CD14-positive monocyte (primary cell): ENCODE results near the gene ACSL1. TPM values are rescaled to one million over a fixed set of nuclear protein-coding genes. Genes with fewer than 3 reads are reported as not detected.

Source experiments
- DNase-seq, 3 donors: peaks; one replicate each; pipeline ENCODE4 v3.0.0-alpha.2; 2011 to 2022
- H2AFZ ChIP-seq: 2 replicates; pipeline ENCODE4 v1.6.0; 2012; ENCODE audit warnings: mild to moderate bottlenecking, low read depth, low read length, inconsistent platforms; ENCODE audit not compliant: insufficient read depth, poor library complexity, severe bottlenecking
- H3K27ac ChIP-seq, 2 donors: 1 replicate in 1 of 2; 2 replicates in 1 of 2; pipeline ENCODE4 v1.5.1; 2012 to 2013; ENCODE audit warnings: low read length in 2 of 2, control low read depth in 1 of 2, inconsistent platforms in 1 of 2, low read depth in 1 of 2, mild to moderate bottlenecking in 1 of 2
- H3K27me3 ChIP-seq, 2 donors: one replicate each; pipeline versions ENCODE4 v1.6.0 to v1.6.1; 2011 to 2013; ENCODE audit warnings: low read length in 2 of 2; ENCODE audit not compliant: control insufficient read depth in 2 of 2, insufficient read depth in 2 of 2
- H3K36me3 ChIP-seq, 2 donors: replicated peaks in 1 of 2; 1 replicate in 1 of 2; 2 replicates in 1 of 2; pipeline versions ENCODE4 v1.5.1 to v1.6.1; 2012 to 2013; ENCODE audit warnings: low read length in 2 of 2, control low read depth in 1 of 2, inconsistent platforms in 1 of 2, mild to moderate bottlenecking in 1 of 2; ENCODE audit not compliant: insufficient read depth in 2 of 2, control insufficient read depth in 1 of 2
- H3K4me1 ChIP-seq, 2 donors: 1 replicate in 1 of 2; 2 replicates in 1 of 2; pipeline versions ENCODE4 v1.5.1 to v1.6.1; 2012 to 2013; ENCODE audit warnings: low read length in 2 of 2, control low read depth in 1 of 2, inconsistent platforms in 1 of 2, mild to moderate bottlenecking in 1 of 2, moderate library complexity in 1 of 2; ENCODE audit not compliant: insufficient read depth in 2 of 2, control insufficient read depth in 1 of 2
- H3K4me2 ChIP-seq: replicated peaks from 2 replicates; pipeline ENCODE3; 2012; ENCODE audit warnings: low read length, moderate library complexity, mild to moderate bottlenecking; ENCODE audit not compliant: poor library complexity, severe bottlenecking; ENCODE audit errors: extremely low read depth
- H3K4me3 ChIP-seq, 3 experiments: fragments of 200-600 bp in 1 of 3; sonication (generic) in 1 of 3; replicated peaks in 1 of 3; 1 replicate in 2 of 3; 2 replicates in 1 of 3; pipeline ENCODE4 v1.5.1; 2011 to 2013; ENCODE audit warnings: low read length in 3 of 3, mild to moderate bottlenecking in 3 of 3, control low read depth in 2 of 3, low read depth in 2 of 3, inconsistent platforms in 1 of 3, moderate library complexity in 1 of 3
- H3K79me2 ChIP-seq: 2 replicates; pipeline ENCODE4 v1.6.0; 2012; ENCODE audit warnings: mild to moderate bottlenecking, control low read depth, inconsistent platforms, low read length, moderate library complexity; ENCODE audit not compliant: insufficient read depth
- H3K9ac ChIP-seq: 2 replicates; pipeline ENCODE4 v1.6.0; 2017; ENCODE audit warnings: low read length, mild to moderate bottlenecking; ENCODE audit not compliant: insufficient read depth, poor library complexity, severe bottlenecking
- H3K9me3 ChIP-seq, 2 donors: replicated peaks in 1 of 2; 1 replicate in 1 of 2; 2 replicates in 1 of 2; pipeline versions ENCODE4 v1.5.1 to v1.6.1; 2012 to 2013; ENCODE audit warnings: low read length in 2 of 2, control low read depth in 1 of 2; ENCODE audit not compliant: control insufficient read depth in 1 of 2, insufficient read depth in 1 of 2
- H4K20me1 ChIP-seq: 2 replicates; pipeline ENCODE4 v1.6.0; 2012; ENCODE audit warnings: mild to moderate bottlenecking, low read length, control low read depth, moderate library complexity; ENCODE audit not compliant: insufficient read depth
- H3K27ac Mint-ChIP-seq, 7 donors: one replicate each; pipeline ENCODE4 v1.8.0; 2020; ENCODE audit warnings: mild to moderate bottlenecking in 7 of 7, mixed read lengths in 7 of 7, moderate library complexity in 6 of 7, inconsistent platforms in 2 of 7
- H3K27me3 Mint-ChIP-seq, 3 donors: one replicate each; pipeline ENCODE4 v1.8.0; 2021 to 2022; ENCODE audit warnings: low read depth in 3 of 3, mild to moderate bottlenecking in 3 of 3, mixed read lengths in 3 of 3, moderate library complexity in 3 of 3, inconsistent platforms in 1 of 3
- H3K36me3 Mint-ChIP-seq, 2 donors: one replicate each; pipeline ENCODE4 v1.8.0; 2020; ENCODE audit warnings: mixed read lengths in 2 of 2, inconsistent platforms in 1 of 2, mild to moderate bottlenecking in 1 of 2
- H3K4me1 Mint-ChIP-seq: one replicate; pipeline ENCODE4 v1.8.0; 2020; ENCODE audit warnings: mild to moderate bottlenecking, mixed read lengths
- H3K4me3 Mint-ChIP-seq, 2 donors: one replicate each; pipeline ENCODE4 v1.8.0; 2020; ENCODE audit warnings: mild to moderate bottlenecking in 2 of 2, mixed read lengths in 2 of 2, moderate library complexity in 1 of 2
- H3K9me3 Mint-ChIP-seq, 7 donors: one replicate each; pipeline ENCODE4 v1.8.0; 2020 to 2022; ENCODE audit warnings: mixed read lengths in 7 of 7, mild to moderate bottlenecking in 6 of 7, moderate library complexity in 6 of 7, inconsistent platforms in 2 of 7
- WGBS: methylation state at CpG from one replicate; pipeline ENCODE4 v1.1.5; 2013; ENCODE audit warnings: missing lambda C conversion rate; ENCODE audit not compliant: insufficient coverage; 5-methylcytosine and 5-hydroxymethylcytosine counted together
- intact Hi-C, 2 donors: fragments of 100-400 bp; cut with micrococcal nuclease; formaldehyde crosslinking; loops; one replicate each; pipeline versions ENCODE4 v1.15.0 to v1.15.1; 2023
- polyA plus RNA-seq, 3 donors: library from polyadenylated mRNA; depleted of rRNA in 1 of 3; unstranded in 2 of 3; stranded (reverse) in 1 of 3; fragments of 300-500 nt in 2 of 3; fragments of >200 nt in 1 of 3; fragmentation: Illumina TruSeq in 2 of 3; gene quantifications; 1 replicate in 2 of 3; 2 replicates in 1 of 3; pipeline ENCODE4 v1.2.3, GENCODE V29; 2012 to 2021
- TF ChIP-seq, protein P1 (sequence below): fragments of 200-600 bp; IDR thresholded peaks from one replicate; pipeline ENCODE4 v1.8.0; 2022; ENCODE audit warnings: antibody characterized with exemption, mild to moderate bottlenecking

The ACSL1 gene
- polyA plus RNA-seq, 3 donors: 72.4 to 115 (median 115) TPM

DNA sequence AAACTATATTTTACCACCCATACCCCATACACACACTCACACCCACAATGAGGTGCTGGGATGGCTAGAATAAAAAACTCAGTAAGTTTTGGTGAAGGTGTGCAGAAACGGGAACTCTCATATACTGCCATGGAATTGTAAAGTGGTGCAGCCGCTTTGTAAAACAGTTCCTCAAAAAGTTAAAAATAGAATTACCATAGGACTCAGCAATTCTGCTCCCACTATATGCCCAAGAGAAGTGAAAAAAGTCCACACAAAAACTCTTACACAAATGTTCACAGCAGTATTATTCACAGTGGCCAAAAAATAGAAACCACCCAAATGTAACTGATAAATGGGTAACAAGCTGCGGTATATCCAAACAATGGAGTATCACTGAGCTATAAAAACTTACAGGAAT is 98.3 kb downstream of the ACSL1 start:
- Histone ChIP-seq H3K4me3 (no peak overlapping the region), H3K4me1 (peaks cover 3 to 14% of the 10 kb centered on the region in 2 donors), H3K9me3 (peaks cover 4 to 6% of the 10 kb centered on the region in 2 donors), H3K27ac (peak overlapping the region in 1 of 2 donors; percentile 58), H2AFZ (no peak overlapping the region), H3K4me2 (no peak overlapping the region), H3K36me3 (peaks cover 6 to 41% of the 10 kb centered on the region in 2 donors), H4K20me1 (no peaks in the 10 kb centered on the region), H3K79me2 (peaks cover 84% of the 10 kb centered on the region), H3K9ac (no peak overlapping the region), H3K27me3 (no peaks in the 10 kb centered on the region)
- peaks cover 6 to 15% (median 9%) of the 10 kb centered on the region in 7 donors for H3K9me3 Mint-ChIP-seq
- TF ChIP-seq, protein P1, sequence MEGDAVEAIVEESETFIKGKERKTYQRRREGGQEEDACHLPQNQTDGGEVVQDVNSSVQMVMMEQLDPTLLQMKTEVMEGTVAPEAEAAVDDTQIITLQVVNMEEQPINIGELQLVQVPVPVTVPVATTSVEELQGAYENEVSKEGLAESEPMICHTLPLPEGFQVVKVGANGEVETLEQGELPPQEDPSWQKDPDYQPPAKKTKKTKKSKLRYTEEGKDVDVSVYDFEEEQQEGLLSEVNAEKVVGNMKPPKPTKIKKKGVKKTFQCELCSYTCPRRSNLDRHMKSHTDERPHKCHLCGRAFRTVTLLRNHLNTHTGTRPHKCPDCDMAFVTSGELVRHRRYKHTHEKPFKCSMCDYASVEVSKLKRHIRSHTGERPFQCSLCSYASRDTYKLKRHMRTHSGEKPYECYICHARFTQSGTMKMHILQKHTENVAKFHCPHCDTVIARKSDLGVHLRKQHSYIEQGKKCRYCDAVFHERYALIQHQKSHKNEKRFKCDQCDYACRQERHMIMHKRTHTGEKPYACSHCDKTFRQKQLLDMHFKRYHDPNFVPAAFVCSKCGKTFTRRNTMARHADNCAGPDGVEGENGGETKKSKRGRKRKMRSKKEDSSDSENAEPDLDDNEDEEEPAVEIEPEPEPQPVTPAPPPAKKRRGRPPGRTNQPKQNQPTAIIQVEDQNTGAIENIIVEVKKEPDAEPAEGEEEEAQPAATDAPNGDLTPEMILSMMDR: no peak
- peaks cover 0 to 2% (median 0%) of the 10 kb centered on the region in 3 donors for H3K27me3 Mint-ChIP-seq
- H3K36me3 Mint-ChIP-seq: peaks cover 24 to 43% of the 10 kb centered on the region in 2 donors
- no CpG with 5 or more reads among the region's 3 CpGs for WGBS
- intact Hi-C loops: no loop called here
- peaks cover 16% of the 10 kb centered on the region for H3K4me1 Mint-ChIP-seq
- H3K4me3 Mint-ChIP-seq: no peak overlapping the region
- peak overlapping the region in 2 of 7 donors; percentile 53 to 84 for H3K27ac Mint-ChIP-seq
- no peak for DNase-seq

DNA sequence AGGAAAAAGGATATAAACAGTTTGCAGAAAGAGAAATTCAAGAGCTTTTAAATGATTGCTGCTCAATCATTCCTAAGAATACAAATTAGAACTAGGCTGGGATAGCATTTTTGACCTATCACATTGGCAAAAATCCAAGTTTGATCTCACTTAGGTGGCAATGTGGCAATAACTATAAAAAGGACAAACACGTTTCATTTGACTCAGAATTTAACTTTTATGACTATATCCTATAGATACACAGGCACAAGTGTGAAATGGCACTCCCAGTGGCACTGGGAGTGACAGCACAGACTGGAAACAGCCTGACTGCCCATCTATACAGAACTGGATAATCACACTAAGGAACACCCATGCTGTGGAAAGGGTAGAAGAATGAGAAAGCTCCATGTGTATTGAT is 103.0 kb downstream of the ACSL1 start:
- peaks cover 4 to 8% (median 6%) of the 10 kb centered on the region in 7 donors for H3K9me3 Mint-ChIP-seq
- no peaks in the 10 kb centered on the region for H3K27me3 ChIP-seq
- TF ChIP-seq, protein P1: no peak
- H3K9ac ChIP-seq: no peak overlapping the region
- H3K9me3 ChIP-seq: peaks cover 0 to 1% of the 10 kb centered on the region in 2 donors
- H4K20me1 ChIP-seq: no peaks in the 10 kb centered on the region
- peaks cover 78% of the 10 kb centered on the region for H3K79me2 ChIP-seq
- H3K36me3 ChIP-seq: peaks cover 6 to 44% of the 10 kb centered on the region in 2 donors
- H3K27ac Mint-ChIP-seq: no peak overlapping the region
- no peak overlapping the region for H3K4me3 Mint-ChIP-seq
- H3K27me3 Mint-ChIP-seq: peaks cover 0 to 2% (median 0%) of the 10 kb centered on the region in 3 donors
- WGBS: no CpG with 5 or more reads among the region's 1 CpG
- no peak for DNase-seq
- no peak overlapping the region for H3K4me2 ChIP-seq
- intact Hi-C loops: no loop called here
- H2AFZ ChIP-seq: no peak overlapping the region
- H3K4me3 ChIP-seq: no peak overlapping the region
- peaks cover 41 to 62% of the 10 kb centered on the region in 2 donors for H3K36me3 Mint-ChIP-seq
- H3K27ac ChIP-seq: no peak overlapping the region
- H3K4me1 ChIP-seq: peaks cover 3 to 8% of the 10 kb centered on the region in 2 donors
- H3K4me1 Mint-ChIP-seq: peaks cover 9% of the 10 kb centered on the region
